Measurements from ENCODE around the gene ZWILCH. TPM values are rescaled to one million over a fixed set of nuclear protein-coding genes. Genes with fewer than 3 reads are reported as not detected.

ZWILCH gene
- total and polyA plus RNA-seq, 2 experiments from 2014 or later, result 51.0 to 64.1 TPM

- TF ChIP-seq ZNF462 (CRISPR knock-in tag; IDR thresholded peaks at IDR 0.05) (no peak), NANOG (IDR thresholded peaks at IDR 0.05; ENCODE audit: borderline replicate concordance) (no peak), EZH2 (IDR thresholded peaks at IDR 0.05; ENCODE audit: low read depth, unreplicated experiment) (no peak), STAT1 (IDR thresholded peaks at IDR 0.05; ENCODE audit: unreplicated experiment) (no peak), JUNB (IDR thresholded peaks at IDR 0.05; ENCODE audit: unreplicated experiment) (no peak)
Observed at GRCh38 chr15:66578286-66578875, 73.3 kb downstream of the ZWILCH start (continued).

GRCh38 chr15:66580643-66581042 lies 75.5 kb downstream of the ZWILCH start:
- Histone ChIP-seq H3K9me2 (ENCODE audit: insufficient read depth) (no peaks in the 10 kb centered on the region), H3F3A (replicated peaks; ENCODE audit: low read depth) (no peaks in the 10 kb centered on the region), H3K27me3 (ENCODE audit: insufficient read depth) (no peaks in the 10 kb centered on the region), H3K79me2 (replicated peaks; ENCODE audit: insufficient read depth) (no peaks in the 10 kb centered on the region), H3K36me3 (ENCODE audit: insufficient read depth) (no peaks in the 10 kb centered on the region), H3K27ac (ENCODE audit: low read depth) (no peak overlapping the region), H3K4me1 (ENCODE audit: insufficient read depth) (no peaks in the 10 kb centered on the region), H2AFZ (no peak overlapping the region), H3K4me2 (no peak overlapping the region), H4K20me1 (replicated peaks; ENCODE audit: insufficient read depth) (no peaks in the 10 kb centered on the region), H3K4me3 (no peak overlapping the region)
- Mint-ChIP-seq H3K4me1 (peaks cover 10% of the 10 kb centered on the region; the same call in 2 of the 3 replicates), H3K27me3 (ENCODE audit: insufficient read depth, low read depth, poor library complexity) (peaks cover 3% of the 10 kb centered on the region), H3K27ac (no peak overlapping the region), H3K9me3 (no peaks in the 10 kb centered on the region), H3K4me3 (no peak overlapping the region), H3K36me3 (ENCODE audit: low read depth) (no peaks in the 10 kb centered on the region)
- ATAC-seq, result no peak
- DNase-seq (ENCODE audit: low spot score), result no peak
- TF ChIP-seq ZNF331 (CRISPR knock-in tag; IDR thresholded peaks at IDR 0.05; ENCODE audit: low read depth) (no peak), CTCF (conservative IDR thresholded peaks at IDR 0.05; ENCODE audit: low read depth in 2 of 2) (no peak), EZH2phosphoT487 (IDR thresholded peaks at IDR 0.05; ENCODE audit: unreplicated experiment) (no peak), ZNF114 (CRISPR knock-in tag; IDR thresholded peaks at IDR 0.05) (no peak), NANOG (IDR thresholded peaks at IDR 0.05; ENCODE audit: borderline replicate concordance) (no peak), STAT1 (IDR thresholded peaks at IDR 0.05; ENCODE audit: unreplicated experiment) (no peak), POLR2AphosphoS5 (IDR thresholded peaks at IDR 0.05; ENCODE audit: low read depth) (no peak), ETS1 (IDR thresholded peaks at IDR 0.05) (no peak), REST (IDR thresholded peaks at IDR 0.05; ENCODE audit: unreplicated experiment) (no peak), EZH2 (IDR thresholded peaks at IDR 0.05; ENCODE audit: low read depth, unreplicated experiment) (no peak), CREB1 (CRISPR knock-in tag; IDR thresholded peaks at IDR 0.05; ENCODE audit: low read depth) (no peak)

All from GM23338 (cell line).